A673 (cell line): ENCODE measurements around the gene MAGEF1. TPM values are rescaled to one million over a fixed set of nuclear protein-coding genes. Genes with fewer than 3 reads are reported as not detected.

ENCODE experiments used
- BruUV-seq: library from RNA; stranded (reverse); fragments of 400-500 nt; replicated peaks from 2 replicates; lab custom pipeline; 2021; lab: Mats Ljungman, UMichigan
- CTCF ChIA-PET: fragments of 300-600 bp; sonication (Branson Sonifier 250); formaldehyde crosslinking; loops from one replicate; lab custom pipeline; 2022; ENCODE audit warnings: antibody characterized with exemption; lab: Charles Lee
- POLR2A ChIA-PET: fragments of 300-600 bp; sonication (Branson Sonifier 250); formaldehyde crosslinking; loops from one replicate; lab custom pipeline; 2022; ENCODE audit warnings: antibody characterized with exemption; ENCODE audit not compliant: low non-redundant PET; lab: Charles Lee
- DNase-seq: peaks from one replicate; pipeline ENCODE4 v3.0.0-alpha.2; 2015; ENCODE audit warnings: low spot score
- H3K27ac ChIP-seq: fragments of 200-600 bp; sonication (generic); 2 replicates; pipeline ENCODE4 v1.5.1; 2016; ENCODE audit warnings: mixed run types, low read depth, mild to moderate bottlenecking, mixed read lengths, antibody characterized with exemption, low read length; ENCODE audit not compliant: poor library complexity, severe bottlenecking
- H3K27me3 ChIP-seq: fragments of 200-600 bp; sonication (generic); replicated peaks from 2 replicates; pipeline ENCODE4 v1.6.1; 2017; ENCODE audit warnings: mixed run types, low read depth, mild to moderate bottlenecking, mixed read lengths, antibody characterized with exemption, low read length; ENCODE audit not compliant: insufficient read depth, poor library complexity
- H3K36me3 ChIP-seq: fragments of 200-600 bp; sonication (generic); 2 replicates; pipeline ENCODE4 v1.6.1; 2016; ENCODE audit warnings: mixed run types, mild to moderate bottlenecking, mixed read lengths, antibody characterized with exemption, low read length; ENCODE audit not compliant: insufficient read depth, poor library complexity, severe bottlenecking
- H3K4me1 ChIP-seq: fragments of 200-600 bp; sonication (generic); 2 replicates; pipeline ENCODE4 v1.6.1; 2017; ENCODE audit warnings: mixed run types, mild to moderate bottlenecking, mixed read lengths, antibody characterized with exemption, low read length; ENCODE audit not compliant: insufficient read depth, poor library complexity, severe bottlenecking
- H3K4me3 ChIP-seq: fragments of 200-600 bp; sonication (generic); 2 replicates; pipeline ENCODE4 v1.5.1; 2016; ENCODE audit warnings: low read depth, mixed run types, mild to moderate bottlenecking, mixed read lengths, low read length; ENCODE audit not compliant: poor library complexity, severe bottlenecking
- H3K9me3 ChIP-seq: fragments of 200-600 bp; sonication (generic); 2 replicates; pipeline ENCODE4 v1.6.1; 2016; ENCODE audit warnings: mixed run types, low read depth, mild to moderate bottlenecking, mixed read lengths, antibody characterized with exemption, low read length; ENCODE audit not compliant: poor library complexity, severe bottlenecking
- CTCF ChIP-seq: fragments of 300-800, 200-600 bp; sonication (generic); conservative IDR thresholded peaks from 2 replicates; pipeline ENCODE4 v1.5.1; 2017; ENCODE audit warnings: low read depth, mild to moderate bottlenecking, antibody characterized with exemption, low read length, moderate library complexity, mixed read lengths
- EZH2 ChIP-seq: fragments of 200-600 bp; sonication (generic); IDR thresholded peaks from 2 replicates; pipeline ENCODE4 v1.6.1; 2017; ENCODE audit warnings: borderline replicate concordance, low read depth, mild to moderate bottlenecking, mixed read lengths, antibody characterized with exemption, low read length; ENCODE audit not compliant: poor library complexity, severe bottlenecking
- intact Hi-C: fragments of 100-400 bp; cut with micrococcal nuclease; formaldehyde crosslinking; loops from one replicate; pipeline ENCODE4 v1.10.0; 2022; ENCODE audit not compliant: unreplicated experiment
- total RNA-seq: library from RNA; stranded (reverse); gene quantifications from 2 replicates; pipeline ENCODE4 v1.2.3, GENCODE V29; 2021

MAGEF1 gene
- total RNA-seq, 1 experiment from 2014 or later = 47.6 TPM

GRCh38 chr3:184660931-184661330, 50.9 kb downstream of the MAGEF1 start:
- Histone ChIP-seq H3K4me3 (no peak overlapping the region), H3K27me3 (no peaks in the 10 kb centered on the region), H3K36me3 (no peaks in the 10 kb centered on the region), H3K27ac (no peak overlapping the region), H3K4me1 (no peaks in the 10 kb centered on the region), H3K9me3 (no peaks in the 10 kb centered on the region)
- intact Hi-C loops = no loop called here
- no TSS peak for BruUV-seq
- TF ChIP-seq EZH2 = no peak
- TF ChIP-seq CTCF = no peak
- no peak for DNase-seq
- ChIA-PET POLR2A (no interaction called here), CTCF (no interaction called here)

Other genes with a start within 250 kb of the MAGEF1 start
- gene EPHB3, start 150.3 kb downstream of the MAGEF1 start, total RNA-seq = 15.6 and 19.4 TPM in 2 replicates
- 42.3 and 43.2 TPM in 2 replicates for gene VPS8, start 100.1 kb upstream of the MAGEF1 start, total RNA-seq